AG10803 (cell line): ENCODE measurements around the gene TSEN34.

ENCODE experiments used
- DNase-seq: peaks from one replicate; pipeline ENCODE4 v3.0.0; 2010; ENCODE audit warnings: low read depth
- H3K4me3 ChIP-seq: 2 replicates; pipeline ENCODE4 v1.5.1; 2011; ENCODE audit warnings: mild to moderate bottlenecking, low read length, control low read depth
- TF ChIP-seq, protein P1 (sequence below): conservative IDR thresholded peaks from 2 replicates; pipeline ENCODE4 v1.5.1; 2011; ENCODE audit warnings: mild to moderate bottlenecking, low read length, control low read depth, inconsistent platforms

Gene TSEN34

DNA sequence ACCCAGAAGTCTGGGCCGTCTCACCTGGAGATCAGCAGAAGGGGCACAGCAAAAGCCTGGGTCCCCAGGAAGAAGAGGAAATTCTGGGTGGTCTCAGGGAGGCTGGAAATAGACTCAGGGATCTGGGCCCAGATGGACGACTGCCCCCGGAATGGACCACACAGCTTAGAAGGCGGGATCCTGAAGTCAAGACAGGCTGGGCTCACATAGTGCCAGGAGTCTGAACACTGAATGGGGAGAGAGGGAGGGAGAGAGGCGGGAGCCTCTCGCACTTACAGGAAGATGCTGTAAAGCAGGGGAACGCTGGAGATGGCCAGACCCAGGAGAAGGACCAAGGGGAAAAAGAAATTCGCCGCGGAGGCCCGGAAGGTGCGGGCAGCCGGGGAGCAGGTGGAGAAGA, 30.3 kb upstream of the TSEN34 start:
- TF ChIP-seq, protein P1, sequence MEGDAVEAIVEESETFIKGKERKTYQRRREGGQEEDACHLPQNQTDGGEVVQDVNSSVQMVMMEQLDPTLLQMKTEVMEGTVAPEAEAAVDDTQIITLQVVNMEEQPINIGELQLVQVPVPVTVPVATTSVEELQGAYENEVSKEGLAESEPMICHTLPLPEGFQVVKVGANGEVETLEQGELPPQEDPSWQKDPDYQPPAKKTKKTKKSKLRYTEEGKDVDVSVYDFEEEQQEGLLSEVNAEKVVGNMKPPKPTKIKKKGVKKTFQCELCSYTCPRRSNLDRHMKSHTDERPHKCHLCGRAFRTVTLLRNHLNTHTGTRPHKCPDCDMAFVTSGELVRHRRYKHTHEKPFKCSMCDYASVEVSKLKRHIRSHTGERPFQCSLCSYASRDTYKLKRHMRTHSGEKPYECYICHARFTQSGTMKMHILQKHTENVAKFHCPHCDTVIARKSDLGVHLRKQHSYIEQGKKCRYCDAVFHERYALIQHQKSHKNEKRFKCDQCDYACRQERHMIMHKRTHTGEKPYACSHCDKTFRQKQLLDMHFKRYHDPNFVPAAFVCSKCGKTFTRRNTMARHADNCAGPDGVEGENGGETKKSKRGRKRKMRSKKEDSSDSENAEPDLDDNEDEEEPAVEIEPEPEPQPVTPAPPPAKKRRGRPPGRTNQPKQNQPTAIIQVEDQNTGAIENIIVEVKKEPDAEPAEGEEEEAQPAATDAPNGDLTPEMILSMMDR, result no peak
- DNase-seq, result no peak
- H3K4me3 ChIP-seq, result peak overlapping the region; percentile 72

DNA sequence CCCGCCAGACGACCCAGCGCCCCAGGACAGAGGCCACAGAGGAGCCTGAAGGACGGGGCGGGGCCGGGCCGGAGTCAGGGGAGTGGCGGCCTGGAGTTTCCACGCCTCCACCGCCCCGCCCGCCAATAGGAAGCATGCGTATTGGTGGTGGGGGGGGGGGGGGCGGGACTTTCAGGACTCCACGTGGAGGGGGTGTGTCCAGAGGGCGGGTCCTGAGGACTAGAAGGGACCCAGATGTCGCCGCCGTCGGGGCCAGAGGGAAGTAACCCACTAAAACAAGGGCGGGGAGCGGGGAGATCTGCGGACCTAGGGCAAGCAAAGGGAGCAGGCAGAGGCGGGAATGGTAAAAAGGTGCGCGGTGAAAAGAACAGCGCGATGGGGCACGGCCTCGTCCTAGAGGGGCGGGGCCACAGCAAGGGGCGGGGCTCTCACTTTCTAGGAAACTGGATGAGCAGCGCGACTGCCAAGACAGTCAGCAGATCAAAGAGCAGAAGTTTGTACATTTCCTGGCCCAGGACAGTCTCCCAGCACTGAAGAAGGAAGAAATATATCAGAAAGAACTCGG, 28.8 kb upstream of the TSEN34 start:
- peak; percentile 67 for DNase-seq
- TF ChIP-seq, protein P1, result no peak
- peak overlapping the region; percentile 65 for H3K4me3 ChIP-seq

DNA sequence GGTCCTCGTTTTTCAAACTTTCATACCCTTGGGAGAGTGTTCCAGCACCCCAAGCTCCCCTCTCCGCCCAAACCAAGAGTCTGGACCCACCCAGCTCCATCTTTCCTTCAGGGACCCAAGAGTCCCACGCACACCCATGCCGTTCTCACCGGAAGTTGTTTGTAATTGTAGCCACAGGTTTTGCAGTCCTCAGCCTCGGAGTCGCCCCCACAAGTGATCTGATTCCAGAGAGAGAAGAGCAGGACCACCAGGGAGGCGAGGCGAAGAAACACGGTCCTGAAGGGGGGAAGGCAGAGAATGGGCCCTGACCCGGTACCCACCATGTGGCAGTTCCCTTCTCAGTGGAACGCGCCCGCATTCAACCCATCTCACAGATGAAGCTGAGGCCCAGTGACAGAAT, 28.2 kb upstream of the TSEN34 start:
- no peak for DNase-seq
- TF ChIP-seq, protein P1, result no peak
- H3K4me3 ChIP-seq, result peak overlapping the region; percentile 65

DNA sequence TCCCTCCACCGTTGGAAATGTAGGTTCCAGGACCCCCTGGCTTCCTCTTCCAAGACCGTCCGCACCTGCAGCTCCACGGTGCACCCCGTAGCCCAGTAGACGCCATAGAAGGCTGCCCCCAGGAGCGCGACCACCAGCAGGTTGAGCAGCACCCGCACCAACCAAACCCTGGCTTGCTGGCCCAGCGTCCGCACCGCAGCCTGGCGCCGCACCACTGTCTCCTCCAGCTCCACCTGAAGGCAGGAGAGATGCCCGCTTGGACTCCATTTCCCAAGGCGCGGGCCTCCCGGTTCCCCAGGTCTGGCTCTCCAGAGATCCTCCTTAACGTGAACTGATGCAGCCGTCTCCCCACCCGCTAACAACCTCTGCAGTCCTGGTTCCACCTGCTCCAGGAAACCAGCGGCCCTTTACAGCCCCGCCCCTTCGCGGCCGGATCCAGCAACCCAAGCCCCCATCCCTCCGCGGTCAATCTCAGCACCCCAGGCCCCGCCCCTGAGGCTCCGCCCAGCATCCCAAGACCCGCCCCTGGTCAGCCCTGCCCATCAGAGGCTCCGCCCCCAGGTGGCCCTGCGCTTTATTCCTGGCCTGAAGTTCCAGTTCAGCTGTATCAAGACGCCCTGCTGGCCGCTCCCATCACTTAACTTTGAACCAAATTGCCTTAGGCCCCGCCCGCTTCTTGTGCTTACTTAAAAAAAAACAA, 26.6 kb upstream of the TSEN34 start:
- H3K4me3 ChIP-seq, result no peak overlapping the region
- TF ChIP-seq, protein P1, result no peak

DNA sequence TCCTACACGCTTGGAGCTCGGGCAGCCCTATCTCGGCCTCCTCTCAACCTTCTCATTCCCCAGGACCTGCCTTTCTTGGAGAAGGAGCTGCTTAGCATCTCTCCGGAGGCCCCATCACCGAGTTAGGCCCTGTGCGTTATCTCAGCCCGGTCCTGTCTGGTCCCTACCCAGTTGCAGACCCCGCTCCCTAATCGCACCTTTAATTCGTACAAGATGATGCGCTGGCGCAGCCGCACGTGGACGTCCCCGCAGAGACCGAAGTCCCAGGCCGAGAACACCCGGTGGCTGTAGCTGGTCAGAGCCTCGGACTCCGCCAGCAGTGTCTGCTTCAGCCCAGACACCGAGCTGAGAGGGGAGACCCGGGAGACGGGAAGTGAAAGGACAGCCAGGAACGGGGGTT, 25.9 kb upstream of the TSEN34 start:
- TF ChIP-seq, protein P1, result no peak
- no peak overlapping the region for H3K4me3 ChIP-seq
- no peak for DNase-seq

More for the DNA sequence above, 26.6 kb upstream of the TSEN34 start:
- DNase-seq, result no peak

DNA sequence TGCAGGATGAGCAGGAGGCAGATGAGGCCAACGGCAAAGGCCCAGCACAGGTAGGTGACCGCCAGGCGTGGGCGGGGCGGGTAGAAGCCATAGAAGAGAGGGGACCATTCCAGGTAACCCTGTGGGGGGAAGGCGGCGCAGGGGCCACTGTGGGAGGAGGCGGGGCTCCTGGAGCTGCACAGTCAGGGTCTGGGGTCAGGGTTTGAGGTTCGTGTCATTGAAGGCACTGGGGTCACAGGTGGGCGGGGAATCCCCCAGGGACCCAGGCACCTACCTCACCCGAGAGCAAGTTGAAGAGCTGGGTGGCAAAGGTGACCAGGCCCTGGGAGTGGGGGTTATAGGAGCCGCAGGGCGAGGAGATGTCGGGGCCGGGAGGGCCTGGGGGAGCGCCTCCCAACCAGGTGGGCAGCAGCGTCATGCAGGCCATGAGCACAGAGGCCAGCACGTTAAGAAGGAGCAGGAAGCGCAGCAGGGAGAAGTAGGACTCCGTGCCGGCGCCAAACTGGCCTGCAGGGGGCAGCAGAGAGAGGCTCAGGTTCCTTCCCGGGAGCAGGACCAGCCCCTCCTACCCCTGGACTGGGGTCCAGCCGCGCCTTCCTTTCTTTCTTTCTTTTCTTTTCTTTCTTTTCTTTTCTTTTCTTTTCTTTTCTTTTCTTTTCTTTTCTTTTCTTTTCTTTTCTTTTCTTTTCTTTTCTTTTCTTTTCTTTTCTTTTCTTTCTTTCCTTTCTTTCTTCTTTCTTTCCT, 22.8 kb upstream of the TSEN34 start:
- TF ChIP-seq, protein P1, result peak; percentile 81
- no peak overlapping the region for H3K4me3 ChIP-seq
- DNase-seq, result peak; percentile 76
